ENCODE results near the gene TMCO6. TPM values are rescaled to one million over a fixed set of nuclear protein-coding genes. Genes with fewer than 3 reads are reported as not detected.

The TMCO6 gene
- total and polyA plus RNA-seq, 9 of the 15 experiments (the other 6 are each of a cell fraction or from before 2014, with no cell fraction given): 3.4 to 46.4 (median 16.7) TPM

DNA sequence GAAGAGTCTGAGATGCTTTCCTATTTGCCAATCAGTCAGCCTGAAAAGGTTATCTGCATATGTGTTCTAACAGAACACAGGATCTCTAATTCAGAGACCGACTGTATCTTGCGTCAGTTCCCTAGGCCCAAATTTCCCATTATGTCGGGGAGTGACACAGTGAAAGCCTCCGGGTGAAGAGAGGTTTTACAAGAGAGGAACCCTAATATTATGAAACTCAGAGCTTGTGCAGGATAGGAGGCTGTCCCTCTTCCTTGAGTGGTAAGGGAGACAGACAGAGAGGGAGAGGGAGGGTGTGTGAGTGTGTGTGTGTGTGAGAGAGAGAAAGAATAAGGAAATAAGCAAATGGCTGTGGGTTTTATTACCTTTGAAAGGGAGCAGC, 8.2 kb upstream of the TMCO6 start (continued):
- TF ChIP-seq, protein P1, sequence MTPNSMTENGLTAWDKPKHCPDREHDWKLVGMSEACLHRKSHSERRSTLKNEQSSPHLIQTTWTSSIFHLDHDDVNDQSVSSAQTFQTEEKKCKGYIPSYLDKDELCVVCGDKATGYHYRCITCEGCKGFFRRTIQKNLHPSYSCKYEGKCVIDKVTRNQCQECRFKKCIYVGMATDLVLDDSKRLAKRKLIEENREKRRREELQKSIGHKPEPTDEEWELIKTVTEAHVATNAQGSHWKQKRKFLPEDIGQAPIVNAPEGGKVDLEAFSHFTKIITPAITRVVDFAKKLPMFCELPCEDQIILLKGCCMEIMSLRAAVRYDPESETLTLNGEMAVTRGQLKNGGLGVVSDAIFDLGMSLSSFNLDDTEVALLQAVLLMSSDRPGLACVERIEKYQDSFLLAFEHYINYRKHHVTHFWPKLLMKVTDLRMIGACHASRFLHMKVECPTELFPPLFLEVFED (CRISPR knock-in tag; conservative IDR thresholded peaks at IDR 0.05): no peak
- TF ChIP-seq ZNF263 (CRISPR knock-in tag; IDR thresholded peaks at IDR 0.05; ENCODE audit: borderline replicate concordance) (no peak), ZNF347 (CRISPR knock-in tag; IDR thresholded peaks at IDR 0.05; ENCODE audit: low read depth) (no peak), ZNF511 (CRISPR knock-in tag; IDR thresholded peaks at IDR 0.05) (no peak), ZNF12 (CRISPR knock-in tag; IDR thresholded peaks at IDR 0.05) (no peak), KDM2B (CRISPR knock-in tag; IDR thresholded peaks at IDR 0.05) (no peak), RNF219 (CRISPR knock-in tag; IDR thresholded peaks at IDR 0.05) (no peak), ZSCAN29 (IDR thresholded peaks at IDR 0.05) (no peak)

Data from K562 (cell line).